Esophagus muscularis mucosa (tissue), 4 donors: ENCODE results near the gene TLR2. TPM values are rescaled to one million over a fixed set of nuclear protein-coding genes. Genes with fewer than 3 reads are reported as not detected.

Source experiments
- DNase-seq: peaks from one replicate; pipeline ENCODE4 v3.0.0-alpha.2; 2017; ENCODE audit errors: extremely low spot score
- H3K27ac ChIP-seq, 4 donors: fragments of 200-600 bp; sonication (generic); replicated peaks in 1 of 4; 1 replicate in 3 of 4; 2 replicates in 1 of 4; pipeline ENCODE4 v1.5.1; 2016 to 2019; ENCODE audit warnings: mild to moderate bottlenecking in 1 of 4
- H3K27me3 ChIP-seq, 4 donors: fragments of 200-600 bp; sonication (generic); one replicate each; pipeline versions ENCODE4 v1.5.1 to v1.6.0; 2016 to 2019
- H3K36me3 ChIP-seq, 4 donors: fragments of 200-600 bp; sonication (generic); one replicate each; pipeline ENCODE4 v1.5.1; 2016 to 2019
- H3K4me1 ChIP-seq, 4 donors: fragments of 200-600 bp; sonication (generic); one replicate each; pipeline ENCODE4 v1.5.1; 2016 to 2019
- H3K4me3 ChIP-seq, 4 donors: fragments of 200-600 bp; sonication (generic); 1 replicate in 2 of 4; 2 replicates in 2 of 4; pipeline ENCODE4 v1.5.1; 2016 to 2019; ENCODE audit warnings: mild to moderate bottlenecking in 4 of 4, moderate library complexity in 1 of 4
- H3K9me3 ChIP-seq, 4 donors: fragments of 200-600 bp; sonication (generic); 1 replicate in 3 of 4; 2 replicates in 1 of 4; pipeline ENCODE4 v1.5.1; 2016 to 2019
- CTCF ChIP-seq, 3 experiments: fragments of 200-600 bp in 2 of 3; fragments of 450-650 bp in 1 of 3; sonication (generic) in 2 of 3; IDR thresholded peaks; one replicate each; pipeline ENCODE4 v1.5.1; 2017 to 2019; ENCODE audit warnings: antibody characterized with exemption in 3 of 3, mild to moderate bottlenecking in 2 of 3, moderate library complexity in 1 of 3
- EP300 ChIP-seq: sonication (generic); formaldehyde crosslinking; IDR thresholded peaks from one replicate; pipeline ENCODE4 v1.6.1; 2017; ENCODE audit warnings: antibody characterized with exemption
- POLR2A ChIP-seq: fragments of 450-650 bp; IDR thresholded peaks from one replicate; pipeline ENCODE4 v1.6.1; 2017; ENCODE audit warnings: antibody characterized with exemption, moderate library complexity, mild to moderate bottlenecking, low read depth
- POLR2AphosphoS5 ChIP-seq, 2 donors: sonication (generic); formaldehyde crosslinking; IDR thresholded peaks; one replicate each; pipeline ENCODE4 v1.6.1; 2017; ENCODE audit warnings: antibody characterized with exemption in 2 of 2
- WGBS: methylation state at CpG from one replicate; pipeline ENCODE4 v1.1.5; 2018; 5-methylcytosine and 5-hydroxymethylcytosine counted together
- intact Hi-C: fragments of 100-400 bp; cut with DNase I; formaldehyde crosslinking; loops from one replicate; pipeline ENCODE4 v1.15.1; 2023
- total RNA-seq, 4 donors: library from RNA; depleted of rRNA; stranded (reverse); fragments of >200 nt; gene quantifications; one replicate each; pipeline versions ENCODE4 v1.1.0 to v1.2.1, GENCODE V29; 2016

TLR2 gene
- total RNA-seq, 4 donors from 2014 or later = 5.6 to 39.8 (median 8.8) TPM

GRCh38 chr4:153683763-153684181 lies 308 bp upstream of the TLR2 start:
- Histone ChIP-seq H3K36me3 (peaks cover 0 to 11% (median 5%) of the 10 kb centered on the region in 4 donors), H3K9me3 (peaks cover 0 to 10% (median 6%) of the 10 kb centered on the region in 4 donors), H3K4me1 (peaks cover 13 to 20% (median 18%) of the 10 kb centered on the region in 4 donors), H3K27ac (peak overlapping the region in 1 of 4 donors; percentile 60), H3K27me3 (no peaks in the 10 kb centered on the region), H3K4me3 (peak overlapping the region; percentile 65 to 74 (median 68))
- no peak for TF ChIP-seq POLR2AphosphoS5 (IDR thresholded peaks at IDR 0.05)
- no peak for TF ChIP-seq CTCF (IDR thresholded peaks at IDR 0.05)
- no peak for TF ChIP-seq POLR2A
- no peak for TF ChIP-seq EP300
- WGBS = 63% methylated on average over 4 of the region's 27 CpGs
- no peak for DNase-seq
- intact Hi-C loops = no loop called here

DNA sequence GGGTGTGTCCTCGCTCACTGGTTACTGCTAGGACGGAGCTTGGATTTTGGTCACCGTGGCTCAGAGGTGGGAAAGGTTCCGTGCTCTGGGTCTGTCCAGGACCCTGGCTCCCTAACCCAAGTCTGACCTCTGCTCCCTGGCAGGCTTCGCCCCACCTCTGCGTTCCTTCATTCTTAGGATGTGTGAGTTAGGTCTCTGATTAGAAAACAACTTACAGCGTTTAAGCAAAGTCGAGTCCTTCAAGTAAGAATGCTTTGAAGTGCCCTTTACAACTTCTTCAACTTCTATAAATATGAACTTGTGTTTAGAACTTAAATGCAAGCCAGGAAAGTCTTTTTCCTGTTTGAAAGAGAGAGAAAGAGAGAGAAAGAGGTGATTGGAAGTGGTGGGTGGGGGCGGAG lies 891 bp downstream of the TLR2 start:
- TF ChIP-seq POLR2AphosphoS5 (IDR thresholded peaks at IDR 0.05) = no peak
- no peak for TF ChIP-seq POLR2A
- TF ChIP-seq EP300 = no peak
- no peak for TF ChIP-seq CTCF (IDR thresholded peaks at IDR 0.05)
- DNase-seq = no peak
- H3K9me3 ChIP-seq = peaks cover 0 to 12% (median 9%) of the 10 kb centered on the region in 4 donors

GRCh38 chr4:153704522-153704921 lies 20.4 kb downstream of the TLR2 start:
- no peaks in the 10 kb centered on the region for H3K9me3 ChIP-seq
- intact Hi-C loops = no loop called here

More for the DNA sequence above, 891 bp downstream of the TLR2 start:
- Histone ChIP-seq H3K27ac (peak overlapping the region in 1 of 4 donors; percentile 59), H3K4me1 (peaks cover 13 to 20% (median 18%) of the 10 kb centered on the region in 4 donors), H3K27me3 (no peaks in the 10 kb centered on the region), H3K4me3 (peak overlapping the region; percentile 65 to 74 (median 68)), H3K36me3 (peaks cover 0 to 14% (median 6%) of the 10 kb centered on the region in 4 donors)
- WGBS = 27% methylated on average over 6 of the region's 9 CpGs
- intact Hi-C loops = no loop called here

GRCh38 chr4:153705743-153706468 lies 21.8 kb downstream of the TLR2 start:
- TF ChIP-seq EP300 = no peak
- TF ChIP-seq POLR2AphosphoS5 (IDR thresholded peaks at IDR 0.05) = no peak
- no peak for TF ChIP-seq CTCF (IDR thresholded peaks at IDR 0.05)
- no peak for TF ChIP-seq POLR2A
- intact Hi-C loops = no loop called here
- DNase-seq = no peak
- Histone ChIP-seq H3K36me3 (no peaks in the 10 kb centered on the region), H3K27ac (no peak overlapping the region), H3K27me3 (no peaks in the 10 kb centered on the region), H3K4me3 (no peak overlapping the region), H3K9me3 (no peaks in the 10 kb centered on the region), H3K4me1 (no peaks in the 10 kb centered on the region)
- 77% methylated on average over 2 of the region's 2 CpGs for WGBS

More at GRCh38 chr4:153704522-153704921, 20.4 kb downstream of the TLR2 start:
- Histone ChIP-seq H3K27ac (no peak overlapping the region), H3K4me3 (no peak overlapping the region), H3K4me1 (no peaks in the 10 kb centered on the region), H3K36me3 (no peaks in the 10 kb centered on the region), H3K27me3 (no peaks in the 10 kb centered on the region)
- 96% methylated on average over 7 of the region's 7 CpGs for WGBS
- TF ChIP-seq EP300 = no peak
- DNase-seq = no peak

DNA sequence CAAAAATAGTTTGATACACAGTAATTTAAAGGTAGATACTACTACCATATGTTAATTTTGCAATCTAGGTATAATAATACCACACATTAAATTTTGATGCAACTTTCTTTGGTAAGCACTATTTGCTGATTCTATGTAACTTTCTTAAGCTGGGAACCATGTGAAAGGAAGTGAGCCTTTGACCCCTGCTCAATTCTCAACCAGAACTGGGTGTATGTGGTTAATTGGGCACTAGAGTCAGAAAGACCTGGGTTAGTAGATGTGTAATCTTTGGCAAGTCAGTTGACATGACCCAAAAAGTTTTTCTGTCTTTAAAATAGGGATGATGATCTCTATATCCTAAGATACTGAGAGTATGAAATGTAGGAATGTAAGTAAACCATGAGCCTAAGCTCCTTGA lies 22.4 kb downstream of the TLR2 start:
- no peaks in the 10 kb centered on the region for H3K36me3 ChIP-seq
- TF ChIP-seq CTCF (IDR thresholded peaks at IDR 0.05) (no peak), POLR2A (no peak), EP300 (no peak), POLR2AphosphoS5 (IDR thresholded peaks at IDR 0.05) (no peak)
- no peak for DNase-seq
- no peaks in the 10 kb centered on the region for H3K9me3 ChIP-seq
- intact Hi-C loops = no loop called here
- no peak overlapping the region for H3K4me3 ChIP-seq
- H3K27me3 ChIP-seq = no peaks in the 10 kb centered on the region
- no peak overlapping the region for H3K27ac ChIP-seq
- no peaks in the 10 kb centered on the region for H3K4me1 ChIP-seq
